ENCODE results near the gene SYT2.
A peak's percentile ranks its signal among the peaks of the same experiment; 100 is the strongest.

The SYT2 gene

GRCh38 chr1:202614363-202615207, 95.7 kb downstream of the SYT2 start:
- peak; percentile 46; the same call in 1 of the 2 replicates for TF ChIP-seq CTCF (IDR thresholded peaks at IDR 0.05)

GRCh38 chr1:202613571-202613970, 96.7 kb downstream of the SYT2 start:
- TF ChIP-seq CTCF (IDR thresholded peaks at IDR 0.05): no peak

DNA sequence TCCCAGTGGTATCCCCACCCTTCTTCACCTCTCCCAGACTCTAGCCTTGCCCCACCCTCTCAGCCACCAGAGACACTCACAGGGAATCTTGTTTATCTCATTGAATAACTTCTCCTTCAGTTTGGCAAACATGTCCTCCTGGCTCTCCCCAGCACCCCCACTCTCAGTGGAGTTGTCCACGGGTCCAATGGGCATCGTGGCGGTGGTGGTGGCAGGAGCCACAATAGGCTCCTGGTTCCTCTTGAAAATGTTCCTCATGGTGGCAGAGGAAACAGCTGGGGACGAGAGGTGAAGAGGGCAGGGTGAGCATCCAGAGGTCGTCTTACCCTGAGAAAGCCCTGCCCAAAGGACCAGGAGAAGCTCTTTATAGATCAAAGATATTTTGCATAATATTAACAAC, 104.7 kb downstream of the SYT2 start:
- TF ChIP-seq CTCF (IDR thresholded peaks at IDR 0.05): no peak

DNA sequence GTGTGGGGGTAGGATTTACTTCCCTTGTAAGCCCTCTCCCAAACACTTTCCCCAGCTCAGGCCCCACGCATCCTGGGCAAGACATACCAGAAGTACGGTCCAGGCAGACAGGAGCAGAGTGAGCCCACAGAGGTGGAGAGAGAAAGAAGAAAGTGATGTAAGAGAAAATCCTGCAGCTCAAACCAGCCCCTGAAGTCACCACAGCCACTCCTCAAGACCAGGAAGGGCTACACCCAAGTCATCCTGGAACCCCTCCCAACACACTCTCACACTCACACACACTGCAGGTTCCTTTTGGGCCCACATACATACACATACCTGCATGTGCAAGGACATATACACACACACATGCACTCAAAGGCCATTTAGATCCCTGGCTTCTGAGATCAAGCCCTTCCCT, 106.8 kb downstream of the SYT2 start:
- no peak for TF ChIP-seq CTCF (IDR thresholded peaks at IDR 0.05)

DNA sequence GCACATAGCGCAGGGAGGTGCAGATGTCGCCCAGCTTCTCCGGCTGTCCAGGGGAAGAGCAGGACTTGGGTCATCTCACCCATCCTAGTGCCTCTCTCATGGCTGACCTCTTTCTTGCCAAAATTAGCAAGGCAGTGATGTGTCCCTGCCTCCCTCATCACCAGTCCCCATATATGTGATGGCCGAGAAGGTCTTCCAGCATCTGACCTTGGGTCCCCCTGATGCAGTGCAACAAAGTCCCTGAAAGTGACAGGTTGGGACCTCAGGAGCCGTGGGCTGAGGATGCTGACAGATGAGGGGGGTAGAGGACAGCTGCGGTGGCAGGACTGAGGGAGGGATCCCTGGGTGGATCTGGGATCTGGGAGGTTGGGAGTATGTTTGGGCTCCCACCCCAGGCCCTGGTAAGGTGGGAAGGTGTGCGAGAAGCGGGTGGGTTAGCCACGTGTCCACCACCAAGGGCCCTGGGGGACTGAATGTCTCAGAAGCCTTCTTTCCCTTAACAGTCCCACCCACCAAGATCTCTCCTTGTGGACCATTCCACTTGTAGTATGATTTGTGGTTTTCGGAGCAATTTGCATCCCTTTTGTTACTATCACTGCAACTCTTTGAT, 109.7 kb downstream of the SYT2 start:
- peak; percentile 45 for TF ChIP-seq CTCF (IDR thresholded peaks at IDR 0.05)

GRCh38 chr1:202599669-202600431, 110.4 kb downstream of the SYT2 start:
- peak; percentile 94 for TF ChIP-seq CTCF (IDR thresholded peaks at IDR 0.05)

GRCh38 chr1:202597090-202597761, 113.0 kb downstream of the SYT2 start:
- TF ChIP-seq CTCF (IDR thresholded peaks at IDR 0.05): no peak

All from LNCAP (cell line).